ENCODE measurements around the gene MSMB.
"Not testable (repeated sequence)": the region's sequence is repeated elsewhere in the genome, so short reads cannot be mapped to it uniquely, and the experiment has no call there.

The MSMB gene

GRCh38 chr10:46018453-46019176, 27.5 kb downstream of the MSMB start:
- H3K27me3 Mint-ChIP-seq = no peaks in the 10 kb centered on the region
- intact Hi-C loops (cut with micrococcal nuclease) = no loop called here
- peaks cover 45% of the 10 kb centered on the region for H3K36me3 Mint-ChIP-seq (ENCODE audit: low read depth)
- peak overlapping the region; percentile 69 for H3K4me3 Mint-ChIP-seq
- peaks cover 64% of the 10 kb centered on the region for H3K4me1 Mint-ChIP-seq (ENCODE audit: low read depth)
- H3K27ac Mint-ChIP-seq = peak overlapping the region; percentile 94
- H3K9me3 Mint-ChIP-seq = no peaks in the 10 kb centered on the region

- Mint-ChIP-seq H3K4me1 (ENCODE audit: low read depth) (peaks cover 62% of the 10 kb centered on the region), H3K36me3 (ENCODE audit: low read depth) (peaks cover 53% of the 10 kb centered on the region), H3K9me3 (no peaks in the 10 kb centered on the region), H3K27me3 (no peaks in the 10 kb centered on the region), H3K27ac (peak overlapping the region; percentile 94), H3K4me3 (peak overlapping the region; percentile 53)
- intact Hi-C loops (cut with micrococcal nuclease) = no loop called here
These were observed 28.3 kb downstream of the MSMB start for GRCh38 chr10:46017733-46018132.

GRCh38 chr10:46016811-46017210, 29.3 kb downstream of the MSMB start:
- H3K4me3 Mint-ChIP-seq = no peak overlapping the region
- peak overlapping the region; percentile 94 for H3K27ac Mint-ChIP-seq
- no peaks in the 10 kb centered on the region for H3K27me3 Mint-ChIP-seq
- H3K9me3 Mint-ChIP-seq = no peaks in the 10 kb centered on the region
- intact Hi-C loops (cut with micrococcal nuclease) = no loop called here
- H3K36me3 Mint-ChIP-seq (ENCODE audit: low read depth) = peaks cover 52% of the 10 kb centered on the region
- peaks cover 55% of the 10 kb centered on the region for H3K4me1 Mint-ChIP-seq (ENCODE audit: low read depth)

GRCh38 chr10:46016190-46016589, 29.9 kb downstream of the MSMB start:
- H3K4me1 Mint-ChIP-seq (ENCODE audit: low read depth) = peaks cover 53% of the 10 kb centered on the region
- H3K36me3 Mint-ChIP-seq (ENCODE audit: low read depth) = peaks cover 58% of the 10 kb centered on the region
- no peak overlapping the region for H3K27ac Mint-ChIP-seq
- H3K9me3 Mint-ChIP-seq = no peaks in the 10 kb centered on the region
- intact Hi-C loops (cut with micrococcal nuclease) = no loop called here
- H3K4me3 Mint-ChIP-seq = no peak overlapping the region
- H3K27me3 Mint-ChIP-seq = no peaks in the 10 kb centered on the region

- H3K9me3 Mint-ChIP-seq = no peaks in the 10 kb centered on the region
- H3K27ac Mint-ChIP-seq = no peak overlapping the region
- H3K36me3 Mint-ChIP-seq (ENCODE audit: low read depth) = peaks cover 71% of the 10 kb centered on the region
- intact Hi-C loops (cut with micrococcal nuclease) = loop anchor here (2.0 kb wide), 1 partner anchor 14 kb away; no protein-coding TSS in a partner anchor
- no peak overlapping the region for H3K4me3 Mint-ChIP-seq
- peaks cover 51% of the 10 kb centered on the region for H3K4me1 Mint-ChIP-seq (ENCODE audit: low read depth)
- H3K27me3 Mint-ChIP-seq = no peaks in the 10 kb centered on the region
These were observed 31.2 kb downstream of the MSMB start for GRCh38 chr10:46014683-46015405.

GRCh38 chr10:46014206-46014605, 31.9 kb downstream of the MSMB start:
- H3K36me3 Mint-ChIP-seq (ENCODE audit: low read depth) = peaks cover 78% of the 10 kb centered on the region
- H3K27ac Mint-ChIP-seq = no peak overlapping the region
- intact Hi-C loops (cut with micrococcal nuclease) = loop anchor here (2.0 kb wide), 1 partner anchor 15 kb away; no protein-coding TSS in a partner anchor
- no peaks in the 10 kb centered on the region for H3K9me3 Mint-ChIP-seq
- peaks cover 47% of the 10 kb centered on the region for H3K4me1 Mint-ChIP-seq (ENCODE audit: low read depth)
- no peaks in the 10 kb centered on the region for H3K27me3 Mint-ChIP-seq
- no peak overlapping the region for H3K4me3 Mint-ChIP-seq

- H3K4me3 Mint-ChIP-seq = no peak overlapping the region
- no peaks in the 10 kb centered on the region for H3K9me3 Mint-ChIP-seq
- H3K27ac Mint-ChIP-seq = no peak overlapping the region
- intact Hi-C loops (cut with micrococcal nuclease) = no loop called here
- H3K27me3 Mint-ChIP-seq = no peaks in the 10 kb centered on the region
- peaks cover 92% of the 10 kb centered on the region for H3K36me3 Mint-ChIP-seq (ENCODE audit: low read depth)
- peaks cover 41% of the 10 kb centered on the region for H3K4me1 Mint-ChIP-seq (ENCODE audit: low read depth)
These were observed 33.3 kb downstream of the MSMB start for GRCh38 chr10:46012746-46013145.

GRCh38 chr10:46006219-46006618, 39.9 kb downstream of the MSMB start:
- no peak overlapping the region for H3K27ac Mint-ChIP-seq
- H3K4me3 Mint-ChIP-seq = no peak overlapping the region
- no peaks in the 10 kb centered on the region for H3K9me3 Mint-ChIP-seq
- peaks cover 95% of the 10 kb centered on the region for H3K36me3 Mint-ChIP-seq (ENCODE audit: low read depth)
- intact Hi-C loops (cut with micrococcal nuclease) = no loop called here
- H3K27me3 Mint-ChIP-seq = no peaks in the 10 kb centered on the region
- peaks cover 20% of the 10 kb centered on the region for H3K4me1 Mint-ChIP-seq (ENCODE audit: low read depth)

- Mint-ChIP-seq H3K36me3 (ENCODE audit: low read depth) (peaks cover 95% of the 10 kb centered on the region), H3K27ac (no peak overlapping the region)
These were observed 40.7 kb downstream of the MSMB start for GRCh38 chr10:46005383-46005782.

GRCh38 chr10:46004963-46005362, 41.1 kb downstream of the MSMB start:
- H3K36me3 Mint-ChIP-seq (ENCODE audit: low read depth) = peaks cover 95% of the 10 kb centered on the region
- intact Hi-C loops (cut with micrococcal nuclease) = no loop called here
- H3K4me1 Mint-ChIP-seq (ENCODE audit: low read depth) = peaks cover 11% of the 10 kb centered on the region
- no peaks in the 10 kb centered on the region for H3K27me3 Mint-ChIP-seq
- H3K4me3 Mint-ChIP-seq = no peak overlapping the region
- H3K27ac Mint-ChIP-seq = no peak overlapping the region
- no peaks in the 10 kb centered on the region for H3K9me3 Mint-ChIP-seq

More at GRCh38 chr10:46005383-46005782, 40.7 kb downstream of the MSMB start:
- Mint-ChIP-seq H3K4me3 (no peak overlapping the region), H3K4me1 (ENCODE audit: low read depth) (peaks cover 13% of the 10 kb centered on the region), H3K9me3 (no peaks in the 10 kb centered on the region), H3K27me3 (no peaks in the 10 kb centered on the region)
- intact Hi-C loops (cut with micrococcal nuclease) = no loop called here

GRCh38 chr10:46002916-46003693, 43.0 kb downstream of the MSMB start:
- H3K4me3 Mint-ChIP-seq = no peak overlapping the region
- no peaks in the 10 kb centered on the region for H3K9me3 Mint-ChIP-seq
- peaks cover 95% of the 10 kb centered on the region for H3K36me3 Mint-ChIP-seq (ENCODE audit: low read depth)
- no peaks in the 10 kb centered on the region for H3K27me3 Mint-ChIP-seq
- intact Hi-C loops (cut with micrococcal nuclease) = no loop called here
- H3K4me1 Mint-ChIP-seq (ENCODE audit: low read depth) = peaks cover 6% of the 10 kb centered on the region
- no peak overlapping the region for H3K27ac Mint-ChIP-seq

- intact Hi-C loops (cut with micrococcal nuclease); H3K4me3 Mint-ChIP-seq; H3K27ac Mint-ChIP-seq; H3K9me3 Mint-ChIP-seq; H3K4me1 Mint-ChIP-seq (ENCODE audit: low read depth); H3K27me3 Mint-ChIP-seq: not testable (repeated sequence)
- H3K36me3 Mint-ChIP-seq (ENCODE audit: low read depth) = peaks cover 94% of the 10 kb centered on the region
These were observed 43.8 kb downstream of the MSMB start for GRCh38 chr10:46002189-46002687.

GRCh38 chr10:46001187-46001756, 44.8 kb downstream of the MSMB start:
- Mint-ChIP-seq H3K4me3 (no peak overlapping the region), H3K36me3 (ENCODE audit: low read depth) (peaks cover 94% of the 10 kb centered on the region), H3K27me3 (no peaks in the 10 kb centered on the region), H3K9me3 (no peaks in the 10 kb centered on the region), H3K27ac (no peak overlapping the region), H3K4me1 (ENCODE audit: low read depth) (no peaks in the 10 kb centered on the region)
- intact Hi-C loops (cut with micrococcal nuclease) = no loop called here
